ENCODE results near the gene BSG. TPM values are rescaled to one million over a fixed set of nuclear protein-coding genes. Genes with fewer than 3 reads are reported as not detected.
"Not testable (repeated sequence)": the region's sequence is repeated elsewhere in the genome, so short reads cannot be mapped to it uniquely, and the experiment has no call there.

BSG gene
- polyA plus RNA-seq, 2 donors, result 189 to 210 TPM

DNA sequence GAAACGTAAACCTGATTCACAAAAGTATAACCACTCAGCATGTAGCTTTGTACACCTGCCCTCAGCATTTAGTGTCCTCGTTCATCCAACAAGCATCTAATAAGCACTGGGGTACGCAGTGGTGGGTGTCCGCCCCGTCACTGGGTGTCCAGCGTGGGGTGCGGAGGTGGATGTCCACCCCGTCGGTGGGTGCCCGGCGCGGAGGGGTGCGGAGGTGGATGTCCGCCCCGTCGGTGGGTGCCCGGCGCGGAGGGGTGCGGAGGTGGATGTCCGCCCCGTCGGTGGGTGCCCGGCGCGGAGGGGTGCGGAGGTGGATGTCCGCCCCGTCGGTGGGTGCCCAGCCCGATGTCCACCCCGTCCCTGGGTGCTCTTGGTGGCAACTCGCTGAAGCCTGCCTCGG lies 12.8 kb downstream of the BSG start:
- not testable (repeated sequence) for H3K27ac ChIP-seq (ENCODE audit: low read depth in 2 of 2, low read length in 1 of 2); H3K9me3 ChIP-seq (ENCODE audit: control insufficient read depth in 2 of 2, insufficient read depth in 1 of 2, low read depth in 1 of 2, low read length in 1 of 2); H3K4me3 ChIP-seq (ENCODE audit: low read depth in 1 of 2, low read length in 2 of 2); H3K4me1 ChIP-seq (ENCODE audit: control insufficient read depth in 2 of 2, insufficient read depth in 2 of 2, low read length in 1 of 2); H3K27me3 ChIP-seq (ENCODE audit: control insufficient read depth in 1 of 2, insufficient read depth in 2 of 2, low read length in 2 of 2)
- H3K36me3 ChIP-seq (ENCODE audit: control insufficient read depth in 2 of 2, insufficient read depth in 2 of 2, low read length in 1 of 2), result peaks cover 2 to 19% of the 10 kb centered on the region in 2 donors
- WGBS, 2 donors, result 82 to 86% methylated on average over 31 to 34 of the region's 34 CpGs

DNA sequence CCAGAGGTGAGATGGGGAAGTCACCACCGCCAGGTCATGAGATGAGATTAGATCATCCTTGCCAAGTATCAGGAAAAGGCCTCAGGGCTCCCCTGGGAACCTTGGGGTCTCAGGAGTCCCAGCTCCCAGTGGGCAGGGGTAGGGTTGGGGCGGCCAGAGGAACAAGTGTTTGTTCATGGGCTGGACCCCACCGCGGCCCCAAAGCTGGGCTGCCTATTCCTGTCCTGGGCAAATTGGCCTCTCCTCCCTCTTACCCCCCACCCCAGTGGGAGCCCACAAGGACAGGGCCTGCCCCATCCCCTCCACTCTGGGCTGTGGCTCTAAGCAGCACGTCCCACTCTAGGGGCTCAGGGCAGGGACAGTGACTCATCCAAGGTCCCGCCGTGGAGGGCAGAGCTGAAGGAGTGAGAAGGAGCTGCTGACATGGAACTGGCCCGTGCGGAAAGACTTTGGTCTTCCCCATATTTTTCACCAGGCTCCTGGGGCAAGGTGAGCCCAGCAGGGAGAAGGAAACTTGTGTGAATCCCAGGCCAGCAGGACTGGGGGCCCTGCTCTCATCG lies 13.2 kb downstream of the BSG start:
- H3K9me3 ChIP-seq (ENCODE audit: control insufficient read depth in 2 of 2, insufficient read depth in 1 of 2, low read depth in 1 of 2, low read length in 1 of 2), result no peaks in the 10 kb centered on the region
- peaks cover 0 to 6% of the 10 kb centered on the region in 2 donors for H3K4me1 ChIP-seq (ENCODE audit: control insufficient read depth in 2 of 2, insufficient read depth in 2 of 2, low read length in 1 of 2)
- H3K27ac ChIP-seq (ENCODE audit: low read depth in 2 of 2, low read length in 1 of 2), result no peak overlapping the region
- H3K4me3 ChIP-seq (ENCODE audit: low read depth in 1 of 2, low read length in 2 of 2), result no peak overlapping the region
- peaks cover under 1 to 19% of the 10 kb centered on the region in 2 donors for H3K36me3 ChIP-seq (ENCODE audit: control insufficient read depth in 2 of 2, insufficient read depth in 2 of 2, low read length in 1 of 2)
- H3K27me3 ChIP-seq (ENCODE audit: control insufficient read depth in 1 of 2, insufficient read depth in 2 of 2, low read length in 2 of 2), result peaks cover 0 to 4% of the 10 kb centered on the region in 2 donors
- 59 to 62% methylated on average over 10 of the region's 10 CpGs for WGBS, 2 donors

DNA sequence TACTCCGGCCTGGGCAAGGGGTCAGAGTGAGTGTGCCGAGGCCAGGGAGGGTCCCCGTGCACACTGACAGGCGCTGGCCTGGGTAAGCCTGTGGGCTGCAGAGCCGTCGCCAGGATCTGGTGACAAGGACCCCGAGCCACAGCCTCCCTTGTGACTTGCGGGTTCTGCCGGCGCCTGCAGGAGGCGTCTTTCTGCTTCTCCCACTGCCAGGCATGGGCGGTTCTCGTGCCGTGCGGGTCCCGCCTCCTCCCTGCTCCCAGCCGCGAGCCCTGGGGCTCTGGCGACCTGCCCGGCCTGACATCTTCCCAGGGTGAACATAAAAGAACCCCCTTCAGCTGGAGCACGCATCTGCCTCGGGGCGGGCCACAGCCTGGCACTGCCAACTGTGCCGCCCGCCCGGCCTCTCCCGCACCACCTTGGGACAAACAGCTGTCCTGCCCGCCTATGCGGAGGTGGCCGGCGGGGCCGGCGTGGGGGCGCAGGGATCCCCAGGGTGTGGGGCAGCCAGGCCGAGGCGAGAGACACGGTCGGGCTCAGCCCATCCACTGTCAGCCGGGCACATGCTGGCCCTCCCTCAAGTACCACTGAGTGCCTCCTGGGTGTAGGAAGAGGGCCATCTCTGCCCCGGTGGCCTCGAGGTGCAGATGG lies 15.8 kb downstream of the BSG start:
- H3K27me3 ChIP-seq (ENCODE audit: control insufficient read depth in 1 of 2, insufficient read depth in 2 of 2, low read length in 2 of 2), result peaks cover 0 to 10% of the 10 kb centered on the region in 2 donors

DNA sequence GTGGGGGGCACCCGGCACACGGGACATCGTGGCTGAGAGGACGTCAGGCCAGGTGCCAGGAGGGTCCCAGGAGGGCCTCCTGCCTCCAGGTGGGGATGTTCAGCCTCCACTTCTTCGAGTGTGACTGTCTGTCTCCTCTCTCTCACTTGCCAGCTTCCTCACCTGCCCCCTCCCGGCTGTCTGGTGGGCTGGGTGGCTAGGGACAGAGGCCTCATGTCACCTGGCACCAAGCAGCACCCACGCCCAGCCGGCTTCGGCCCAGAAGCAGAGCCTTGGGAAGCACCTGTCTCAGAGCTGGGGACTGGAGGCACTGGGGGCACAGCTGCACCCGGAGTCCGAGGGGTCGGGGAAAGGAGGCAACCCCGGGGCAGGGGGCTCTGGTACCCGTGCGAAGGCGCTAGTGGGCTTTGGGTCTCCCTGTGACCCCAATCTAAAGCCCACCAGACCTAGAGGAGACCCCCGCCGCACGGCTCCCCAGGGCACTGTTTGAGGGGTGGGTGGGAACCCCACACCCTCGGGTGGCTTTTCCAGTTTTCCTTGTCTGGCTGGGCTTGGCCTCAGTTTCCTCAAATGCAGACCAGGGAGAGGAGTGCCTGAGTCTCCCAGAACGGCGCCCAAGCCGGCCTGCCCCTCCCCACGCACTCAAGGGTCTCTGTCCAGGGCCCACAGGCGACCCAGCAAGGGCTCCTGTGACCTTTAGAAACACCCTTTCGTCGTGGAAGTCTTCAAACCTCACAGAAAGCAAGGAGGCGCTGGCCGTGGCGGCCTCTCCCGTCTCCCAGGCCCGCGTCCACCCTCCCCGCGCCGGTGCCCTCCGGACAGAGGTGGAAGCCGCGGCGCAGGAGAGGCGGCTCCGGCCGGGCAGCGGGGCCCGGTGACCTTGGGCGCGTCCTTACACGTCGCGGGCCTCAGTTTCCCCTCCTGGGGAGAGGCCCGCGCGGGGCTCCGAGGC lies 16.6 kb downstream of the BSG start:
- no peaks in the 10 kb centered on the region for H3K9me3 ChIP-seq (ENCODE audit: control insufficient read depth in 2 of 2, insufficient read depth in 1 of 2, low read depth in 1 of 2, low read length in 1 of 2)
- H3K4me3 ChIP-seq (ENCODE audit: low read depth in 1 of 2, low read length in 2 of 2), result peak overlapping the region in 1 of 2 donors; percentile 47
- H3K27ac ChIP-seq (ENCODE audit: low read depth in 2 of 2, low read length in 1 of 2), result no peak overlapping the region
- H3K27me3 ChIP-seq (ENCODE audit: control insufficient read depth in 1 of 2, insufficient read depth in 2 of 2, low read length in 2 of 2), result peaks cover 0 to 10% of the 10 kb centered on the region in 2 donors
- no peaks in the 10 kb centered on the region for H3K36me3 ChIP-seq (ENCODE audit: control insufficient read depth in 2 of 2, insufficient read depth in 2 of 2, low read length in 1 of 2)
- WGBS, 2 donors, result 12 to 14% methylated on average over 44 to 54 of the region's 54 CpGs
- peaks cover 0 to 6% of the 10 kb centered on the region in 2 donors for H3K4me1 ChIP-seq (ENCODE audit: control insufficient read depth in 2 of 2, insufficient read depth in 2 of 2, low read length in 1 of 2)

More for the DNA sequence above, 15.8 kb downstream of the BSG start:
- H3K27ac ChIP-seq (ENCODE audit: low read depth in 2 of 2, low read length in 1 of 2), result no peak overlapping the region
- peaks cover 0 to 3% of the 10 kb centered on the region in 2 donors for H3K36me3 ChIP-seq (ENCODE audit: control insufficient read depth in 2 of 2, insufficient read depth in 2 of 2, low read length in 1 of 2)
- no peak overlapping the region for H3K4me3 ChIP-seq (ENCODE audit: low read depth in 1 of 2, low read length in 2 of 2)
- peaks cover 0 to 6% of the 10 kb centered on the region in 2 donors for H3K4me1 ChIP-seq (ENCODE audit: control insufficient read depth in 2 of 2, insufficient read depth in 2 of 2, low read length in 1 of 2)
- no peaks in the 10 kb centered on the region for H3K9me3 ChIP-seq (ENCODE audit: control insufficient read depth in 2 of 2, insufficient read depth in 1 of 2, low read depth in 1 of 2, low read length in 1 of 2)
- WGBS, 2 donors, result 3 to 6% methylated on average over 41 of the region's 41 CpGs

DNA sequence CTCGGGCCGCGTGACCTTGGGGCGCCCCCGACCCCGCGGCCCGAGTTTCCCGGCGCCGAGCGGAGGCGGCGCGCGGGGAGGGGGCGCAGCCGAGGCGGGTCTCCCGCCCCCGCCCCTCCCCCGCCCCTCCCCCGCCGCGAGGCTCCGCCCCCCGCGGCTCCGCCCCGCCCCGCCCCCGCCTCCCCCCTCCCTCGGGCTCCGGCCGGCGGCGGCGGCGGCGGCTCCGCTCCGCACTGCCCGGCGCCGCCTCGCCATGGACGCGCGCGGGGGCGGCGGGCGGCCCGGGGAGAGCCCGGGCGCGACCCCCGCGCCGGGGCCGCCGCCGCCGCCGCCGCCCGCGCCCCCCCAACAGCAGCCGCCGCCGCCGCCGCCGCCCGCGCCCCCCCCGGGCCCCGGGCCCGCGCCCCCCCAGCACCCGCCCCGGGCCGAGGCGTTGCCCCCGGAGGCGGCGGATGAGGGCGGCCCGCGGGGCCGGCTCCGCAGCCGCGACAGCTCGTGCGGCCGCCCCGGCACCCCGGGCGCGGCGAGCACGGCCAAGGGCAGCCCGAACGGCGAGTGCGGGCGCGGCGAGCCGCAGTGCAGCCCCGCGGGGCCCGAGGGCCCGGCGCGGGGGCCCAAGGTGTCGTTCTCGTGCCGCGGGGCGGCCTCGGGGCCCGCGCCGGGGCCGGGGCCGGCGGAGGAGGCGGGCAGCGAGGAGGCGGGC lies 17.4 kb downstream of the BSG start, which contains the start of gene HCN2:
HCN2 (plus strand) TSS at position 189 of the 703 bp plus-strand sequence; CDS start at position 254, 65 bp downstream.
- H3K9me3 ChIP-seq (ENCODE audit: control insufficient read depth in 2 of 2, insufficient read depth in 1 of 2, low read depth in 1 of 2, low read length in 1 of 2), result no peaks in the 10 kb centered on the region
- WGBS, 2 donors, result 0 to 1% methylated on average over 26 to 113 of the region's 132 CpGs
- no peak within 1 kb of the TSS for H3K27ac ChIP-seq (ENCODE audit: low read depth in 2 of 2, low read length in 1 of 2)
- peak within 1 kb of the TSS in 1 of 2 donors; percentile 47 for H3K4me3 ChIP-seq (ENCODE audit: low read depth in 1 of 2, low read length in 2 of 2)
- no peaks in the 10 kb centered on the region for H3K36me3 ChIP-seq (ENCODE audit: control insufficient read depth in 2 of 2, insufficient read depth in 2 of 2, low read length in 1 of 2)
- H3K4me1 ChIP-seq (ENCODE audit: control insufficient read depth in 2 of 2, insufficient read depth in 2 of 2, low read length in 1 of 2), result peaks cover 0 to 6% of the 10 kb centered on the region in 2 donors
- H3K27me3 ChIP-seq (ENCODE audit: control insufficient read depth in 1 of 2, insufficient read depth in 2 of 2, low read length in 2 of 2), result peaks cover 0 to 10% of the 10 kb centered on the region in 2 donors

DNA sequence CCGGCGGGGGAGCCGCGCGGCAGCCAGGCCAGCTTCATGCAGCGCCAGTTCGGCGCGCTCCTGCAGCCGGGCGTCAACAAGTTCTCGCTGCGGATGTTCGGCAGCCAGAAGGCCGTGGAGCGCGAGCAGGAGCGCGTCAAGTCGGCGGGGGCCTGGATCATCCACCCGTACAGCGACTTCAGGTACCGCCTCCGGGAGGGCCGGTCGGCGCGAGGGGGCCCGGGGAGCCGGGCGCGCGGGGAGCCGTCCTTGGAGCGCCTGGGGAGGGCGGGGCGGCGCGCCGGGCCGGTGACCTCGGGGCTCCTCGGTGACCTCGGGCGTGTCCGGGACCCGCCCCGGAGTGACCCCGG lies 18.0 kb downstream of the BSG start:
- peaks cover 0 to 10% of the 10 kb centered on the region in 2 donors for H3K27me3 ChIP-seq (ENCODE audit: control insufficient read depth in 1 of 2, insufficient read depth in 2 of 2, low read length in 2 of 2)

DNA sequence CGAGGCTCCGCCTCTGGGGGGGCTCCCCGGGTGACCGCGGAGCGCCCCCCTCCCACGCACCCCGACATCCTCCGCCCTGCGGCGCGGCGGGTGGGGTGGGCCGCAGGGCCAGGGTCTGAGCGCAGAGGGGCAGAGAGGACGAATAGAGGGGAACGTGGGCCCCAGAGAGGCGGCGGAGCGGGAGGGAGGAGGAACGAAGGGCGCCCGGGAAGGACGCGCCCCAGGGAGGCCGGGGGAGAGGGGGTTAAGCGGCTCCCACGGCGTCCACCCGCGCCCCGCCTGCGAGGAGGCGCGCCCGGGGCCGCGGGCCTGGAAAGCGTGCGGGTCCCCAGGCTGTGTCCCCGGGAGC lies 18.3 kb downstream of the BSG start:
- peak overlapping the region in 1 of 2 donors; percentile 47 for H3K4me3 ChIP-seq (ENCODE audit: low read depth in 1 of 2, low read length in 2 of 2)

More for the DNA sequence above, 18.0 kb downstream of the BSG start:
- Histone ChIP-seq H3K4me3 (ENCODE audit: low read depth in 1 of 2, low read length in 2 of 2) (peak overlapping the region in 1 of 2 donors; percentile 47), H3K4me1 (ENCODE audit: control insufficient read depth in 2 of 2, insufficient read depth in 2 of 2, low read length in 1 of 2) (peaks cover 0 to 6% of the 10 kb centered on the region in 2 donors), H3K36me3 (ENCODE audit: control insufficient read depth in 2 of 2, insufficient read depth in 2 of 2, low read length in 1 of 2) (no peaks in the 10 kb centered on the region), H3K27ac (ENCODE audit: low read depth in 2 of 2, low read length in 1 of 2) (no peak overlapping the region), H3K9me3 (ENCODE audit: control insufficient read depth in 2 of 2, insufficient read depth in 1 of 2, low read depth in 1 of 2, low read length in 1 of 2) (no peaks in the 10 kb centered on the region)
- 1 to 3% methylated on average over 39 to 50 of the region's 50 CpGs for WGBS, 2 donors

DNA sequence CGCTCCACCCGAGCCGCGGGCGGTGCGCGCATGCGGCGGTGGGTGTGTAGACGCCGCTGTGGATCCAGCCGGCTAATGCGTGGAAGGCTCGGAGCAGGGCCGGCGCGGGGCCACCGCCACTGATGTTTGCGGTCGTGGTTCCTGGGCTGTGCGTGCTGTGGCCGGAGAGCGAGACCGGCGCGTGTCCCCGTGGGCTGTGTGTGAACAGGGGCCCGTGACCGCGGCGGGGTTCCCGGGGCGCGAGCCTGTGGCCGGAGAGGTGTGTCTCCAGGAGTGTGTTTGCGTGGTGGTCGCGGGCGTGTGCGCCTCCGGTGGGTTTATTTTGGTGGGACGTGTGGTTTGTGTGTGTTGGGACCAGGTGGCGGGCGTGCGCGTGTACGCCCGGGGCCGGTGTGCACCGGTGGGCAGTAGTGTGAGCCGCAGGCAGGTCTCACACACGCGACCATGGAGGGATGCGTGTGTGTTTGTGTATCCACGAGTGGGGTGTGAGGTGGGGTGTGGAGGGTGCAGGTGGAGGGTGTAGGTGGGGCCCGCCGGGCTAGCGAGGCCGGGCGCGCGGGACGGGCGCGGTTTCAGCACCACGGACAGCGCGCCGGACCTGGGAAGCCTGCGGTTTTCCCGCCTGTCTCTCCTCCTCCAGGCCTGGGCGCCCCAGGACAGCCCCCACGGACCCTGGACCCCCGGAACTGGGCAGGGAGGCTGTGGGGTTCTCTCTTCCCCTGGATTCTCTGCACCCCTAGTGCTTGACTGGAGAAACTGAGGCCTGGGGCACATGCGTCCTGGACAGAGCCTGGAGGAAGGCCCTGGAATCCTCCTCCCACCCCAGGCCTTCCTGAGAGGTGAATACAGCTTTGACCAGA lies 18.9 kb downstream of the BSG start:
- no peaks in the 10 kb centered on the region for H3K9me3 ChIP-seq (ENCODE audit: control insufficient read depth in 2 of 2, insufficient read depth in 1 of 2, low read depth in 1 of 2, low read length in 1 of 2)
- peaks cover 0 to 10% of the 10 kb centered on the region in 2 donors for H3K27me3 ChIP-seq (ENCODE audit: control insufficient read depth in 1 of 2, insufficient read depth in 2 of 2, low read length in 2 of 2)
- 34 to 40% methylated on average over 66 to 75 of the region's 75 CpGs for WGBS, 2 donors
- H3K4me1 ChIP-seq (ENCODE audit: control insufficient read depth in 2 of 2, insufficient read depth in 2 of 2, low read length in 1 of 2), result peaks cover 0 to 6% of the 10 kb centered on the region in 2 donors
- H3K27ac ChIP-seq (ENCODE audit: low read depth in 2 of 2, low read length in 1 of 2), result no peak overlapping the region
- peak overlapping the region in 1 of 2 donors; percentile 47 for H3K4me3 ChIP-seq (ENCODE audit: low read depth in 1 of 2, low read length in 2 of 2)
- H3K36me3 ChIP-seq (ENCODE audit: control insufficient read depth in 2 of 2, insufficient read depth in 2 of 2, low read length in 1 of 2), result no peaks in the 10 kb centered on the region

More for the DNA sequence above, 18.3 kb downstream of the BSG start:
- WGBS, 2 donors, result 9 to 10% methylated on average over 37 to 41 of the region's 41 CpGs
- Histone ChIP-seq H3K27me3 (ENCODE audit: control insufficient read depth in 1 of 2, insufficient read depth in 2 of 2, low read length in 2 of 2) (peaks cover 0 to 10% of the 10 kb centered on the region in 2 donors), H3K9me3 (ENCODE audit: control insufficient read depth in 2 of 2, insufficient read depth in 1 of 2, low read depth in 1 of 2, low read length in 1 of 2) (no peaks in the 10 kb centered on the region), H3K27ac (ENCODE audit: low read depth in 2 of 2, low read length in 1 of 2) (no peak overlapping the region), H3K4me1 (ENCODE audit: control insufficient read depth in 2 of 2, insufficient read depth in 2 of 2, low read length in 1 of 2) (peaks cover 0 to 6% of the 10 kb centered on the region in 2 donors), H3K36me3 (ENCODE audit: control insufficient read depth in 2 of 2, insufficient read depth in 2 of 2, low read length in 1 of 2) (no peaks in the 10 kb centered on the region)
